Kidney epithelial cell (primary cell): ENCODE results near the gene CUBN. TPM values are rescaled to one million over a fixed set of nuclear protein-coding genes. Genes with fewer than 3 reads are reported as not detected.

Experiments
- DNase-seq: peaks from one replicate; pipeline ENCODE4 v3.0.0-alpha.2; 2010; ENCODE audit warnings: low read depth
- H3K27me3 ChIP-seq: 2 replicates; pipeline ENCODE4 v1.6.0; 2011; ENCODE audit warnings: low read length; ENCODE audit not compliant: control insufficient read depth, insufficient read depth
- H3K36me3 ChIP-seq: 2 replicates; pipeline ENCODE4 v1.5.1; 2011; ENCODE audit warnings: low read length; ENCODE audit not compliant: control insufficient read depth, insufficient read depth
- H3K4me3 ChIP-seq: 2 replicates; pipeline ENCODE4 v1.5.1; 2011; ENCODE audit warnings: low read depth, mild to moderate bottlenecking, control low read depth, low read length
- total RNA-seq: library from RNA; depleted of rRNA; stranded (reverse); fragments of >200 nt; gene quantifications from 2 replicates; pipeline ENCODE4 v1.2.3, GENCODE V29; 2015
- TF ChIP-seq, protein P1 (sequence below): IDR thresholded peaks from 2 replicates; pipeline ENCODE4 v1.5.1; 2011; ENCODE audit warnings: mild to moderate bottlenecking, moderate library complexity, low read length, control low read depth, inconsistent platforms; ENCODE audit not compliant: insufficient read depth, poor library complexity, severe bottlenecking

Gene CUBN
- total RNA-seq, 1 donor from 2014 or later: 1.3 TPM

DNA sequence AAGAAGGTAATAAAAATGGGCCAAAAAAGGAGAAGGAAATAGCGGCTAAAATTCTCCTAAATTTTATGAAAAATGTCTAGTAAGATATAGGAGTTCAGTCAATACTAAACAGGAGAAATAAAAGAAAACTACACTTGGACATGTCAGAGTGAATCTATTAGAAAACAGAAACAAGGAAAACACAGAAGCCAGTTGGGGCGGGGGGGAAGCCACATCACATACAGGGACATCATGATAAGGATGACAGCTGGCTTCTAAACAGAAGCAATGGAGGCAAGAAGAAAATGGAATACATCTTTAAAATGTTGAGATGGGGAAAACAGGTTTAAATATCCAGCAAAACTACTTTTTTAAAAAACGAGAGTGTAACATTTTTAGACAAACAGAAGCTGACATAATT, 77.8 kb downstream of the CUBN start:
- no peak for DNase-seq
- Histone ChIP-seq H3K36me3 (no peaks in the 10 kb centered on the region), H3K27me3 (no peaks in the 10 kb centered on the region), H3K4me3 (no peak overlapping the region)
- TF ChIP-seq, protein P1, sequence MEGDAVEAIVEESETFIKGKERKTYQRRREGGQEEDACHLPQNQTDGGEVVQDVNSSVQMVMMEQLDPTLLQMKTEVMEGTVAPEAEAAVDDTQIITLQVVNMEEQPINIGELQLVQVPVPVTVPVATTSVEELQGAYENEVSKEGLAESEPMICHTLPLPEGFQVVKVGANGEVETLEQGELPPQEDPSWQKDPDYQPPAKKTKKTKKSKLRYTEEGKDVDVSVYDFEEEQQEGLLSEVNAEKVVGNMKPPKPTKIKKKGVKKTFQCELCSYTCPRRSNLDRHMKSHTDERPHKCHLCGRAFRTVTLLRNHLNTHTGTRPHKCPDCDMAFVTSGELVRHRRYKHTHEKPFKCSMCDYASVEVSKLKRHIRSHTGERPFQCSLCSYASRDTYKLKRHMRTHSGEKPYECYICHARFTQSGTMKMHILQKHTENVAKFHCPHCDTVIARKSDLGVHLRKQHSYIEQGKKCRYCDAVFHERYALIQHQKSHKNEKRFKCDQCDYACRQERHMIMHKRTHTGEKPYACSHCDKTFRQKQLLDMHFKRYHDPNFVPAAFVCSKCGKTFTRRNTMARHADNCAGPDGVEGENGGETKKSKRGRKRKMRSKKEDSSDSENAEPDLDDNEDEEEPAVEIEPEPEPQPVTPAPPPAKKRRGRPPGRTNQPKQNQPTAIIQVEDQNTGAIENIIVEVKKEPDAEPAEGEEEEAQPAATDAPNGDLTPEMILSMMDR: no peak

DNA sequence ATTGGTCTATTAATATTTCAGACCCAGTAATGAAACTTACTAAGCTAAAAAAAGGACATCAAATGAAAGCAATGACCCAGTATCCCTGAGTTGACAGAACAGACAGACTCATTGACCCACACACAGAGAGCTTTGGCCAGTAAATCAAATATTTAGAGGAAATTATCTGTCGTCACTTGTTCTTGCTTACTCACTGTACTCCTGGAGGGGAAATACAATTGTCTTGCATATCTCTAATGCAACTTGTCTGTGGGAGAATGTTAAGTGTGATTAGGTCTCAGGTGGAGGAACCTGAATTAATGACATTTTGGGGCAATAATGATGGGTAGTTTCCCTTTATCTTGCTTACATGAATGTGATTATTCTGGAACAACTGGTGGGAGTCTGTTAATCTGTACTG, 80.4 kb downstream of the CUBN start:
- TF ChIP-seq, protein P1: no peak
- DNase-seq: no peak
- Histone ChIP-seq H3K36me3 (no peaks in the 10 kb centered on the region), H3K4me3 (no peak overlapping the region), H3K27me3 (no peaks in the 10 kb centered on the region)

DNA sequence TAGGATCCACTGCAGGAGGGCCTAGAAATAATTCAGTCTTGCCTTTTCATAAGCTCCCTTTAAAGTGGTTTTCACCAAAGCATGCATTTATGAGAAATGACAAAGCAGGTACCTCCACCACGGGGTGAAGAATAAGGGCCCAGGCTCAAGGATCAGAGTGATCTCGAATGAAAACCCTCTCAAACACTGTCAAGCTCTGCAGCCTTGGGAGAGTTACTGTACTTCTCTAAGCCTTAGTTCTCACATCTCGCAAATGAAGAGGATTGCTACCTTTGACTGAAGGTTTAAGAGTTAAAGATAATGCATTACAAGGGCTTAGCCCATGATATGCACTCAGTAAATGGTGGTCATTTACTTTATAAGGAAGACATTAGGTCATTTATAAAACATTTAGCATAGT, 81.7 kb downstream of the CUBN start:
- H3K36me3 ChIP-seq: no peaks in the 10 kb centered on the region
- TF ChIP-seq, protein P1: no peak
- no peak for DNase-seq
- H3K27me3 ChIP-seq: no peaks in the 10 kb centered on the region
- H3K4me3 ChIP-seq: no peak overlapping the region

DNA sequence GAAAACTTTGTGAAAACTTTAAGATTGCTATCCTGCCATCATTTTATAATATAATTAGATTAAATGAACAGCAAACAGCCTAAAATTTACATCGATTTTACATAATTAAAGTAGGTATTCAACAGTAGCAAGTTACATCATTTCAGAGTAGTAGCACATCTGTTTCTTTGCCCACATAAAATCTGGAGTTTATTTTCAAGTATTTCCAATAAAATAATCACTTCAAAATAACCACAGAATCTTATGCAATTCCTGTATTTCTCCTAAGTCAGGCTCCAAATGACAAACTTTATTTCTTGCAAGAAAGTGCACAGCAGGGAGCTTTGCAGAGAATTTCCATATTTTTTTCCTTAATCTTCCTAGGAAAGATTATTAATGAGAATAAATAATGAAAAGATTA, 82.6 kb downstream of the CUBN start:
- DNase-seq: no peak
- no peak overlapping the region for H3K4me3 ChIP-seq
- TF ChIP-seq, protein P1: no peak
- no peaks in the 10 kb centered on the region for H3K36me3 ChIP-seq
- no peaks in the 10 kb centered on the region for H3K27me3 ChIP-seq

DNA sequence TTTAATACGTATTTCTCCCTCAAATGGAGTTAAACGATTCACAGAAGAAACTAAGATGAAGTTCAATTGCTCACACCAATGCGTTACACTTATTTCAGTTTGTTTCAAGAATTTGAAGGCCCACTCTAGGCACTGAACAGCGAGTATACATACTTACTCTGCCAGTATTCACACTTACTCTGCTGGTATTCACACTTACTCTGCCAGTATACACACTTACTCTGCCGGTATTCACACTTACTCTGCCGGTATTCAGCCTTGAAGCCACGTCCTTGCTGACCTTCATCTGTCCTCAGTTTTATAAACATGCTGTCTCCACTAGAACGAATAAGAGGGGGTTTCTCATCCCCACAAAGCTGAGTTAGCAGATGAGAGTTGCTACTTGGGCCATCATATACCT, 86.0 kb downstream of the CUBN start:
- no peaks in the 10 kb centered on the region for H3K27me3 ChIP-seq
- DNase-seq: no peak
- H3K36me3 ChIP-seq: no peaks in the 10 kb centered on the region
- no peak overlapping the region for H3K4me3 ChIP-seq
- TF ChIP-seq, protein P1: no peak

DNA sequence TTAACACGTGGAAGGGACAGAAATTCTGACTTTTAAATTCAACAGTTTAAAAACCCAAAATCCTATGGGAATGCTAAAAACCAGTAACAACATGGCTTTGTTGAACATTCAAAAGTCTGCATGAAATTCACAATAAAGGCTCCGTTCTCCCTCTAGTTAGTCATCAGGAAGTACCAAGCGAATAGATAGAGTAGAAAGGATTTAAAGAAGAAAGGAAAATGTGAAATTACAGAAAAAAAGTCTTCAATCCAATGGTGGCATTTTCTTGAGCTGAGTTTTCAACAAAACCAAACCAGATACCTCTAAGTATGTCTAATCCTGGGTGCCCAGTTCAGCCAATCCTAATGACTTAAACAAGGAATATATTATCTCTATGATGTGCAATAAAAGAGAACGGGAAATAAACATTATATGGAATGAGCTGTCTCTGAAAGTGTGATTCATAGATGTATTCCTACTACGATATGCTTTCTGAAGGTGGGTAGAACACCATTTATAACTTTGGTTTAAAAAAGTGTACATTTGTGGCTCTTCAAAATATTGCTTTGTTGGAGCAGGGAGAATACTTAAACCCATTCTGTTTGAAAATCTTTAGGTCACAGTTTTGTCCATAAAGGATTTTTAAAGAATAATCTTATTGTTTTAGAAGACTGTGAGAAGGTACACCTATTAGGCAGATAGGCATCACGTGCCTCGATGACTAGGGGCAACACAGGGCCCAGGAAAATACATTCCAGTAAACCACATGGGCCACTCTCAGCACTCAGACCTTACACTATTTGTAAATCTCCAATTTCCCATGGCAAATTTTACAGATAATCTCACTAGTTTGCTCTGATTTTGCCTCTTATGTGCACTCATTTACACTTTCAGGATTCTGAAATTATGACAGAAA, 87.7 kb downstream of the CUBN start:
- no peaks in the 10 kb centered on the region for H3K27me3 ChIP-seq
- TF ChIP-seq, protein P1: no peak
- DNase-seq: no peak
- no peak overlapping the region for H3K4me3 ChIP-seq
- no peaks in the 10 kb centered on the region for H3K36me3 ChIP-seq
